K562 (cell line): ENCODE measurements around the gene OGDH. TPM values are rescaled to one million over a fixed set of nuclear protein-coding genes. Genes with fewer than 3 reads are reported as not detected.

Experiments
- CBFB ChIP-seq: sonication (generic); formaldehyde crosslinking; IDR thresholded peaks from 2 replicates; pipeline ENCODE4 v1.4.0; 2020; ENCODE audit warnings: mild to moderate bottlenecking, missing genetic modification reagents
- CXXC5 ChIP-seq: fragments of 250-450 bp; sonication (Bioruptor Pico); IDR thresholded peaks from 2 replicates; pipeline ENCODE4 v1.8.0; 2022; ENCODE audit warnings: inconsistent platforms, mild to moderate bottlenecking, moderate library complexity
- E2F3 ChIP-seq: fragments of 250-450 bp; sonication (Bioruptor Pico); IDR thresholded peaks from 2 replicates; pipeline ENCODE4 v1.4.0; 2020; ENCODE audit warnings: mild to moderate bottlenecking
- RNF2 ChIP-seq: sonication (generic); IDR thresholded peaks from 2 replicates; pipeline ENCODE4 v1.6.1; 2016
- SIN3B ChIP-seq: fragments of 450-650 bp; IDR thresholded peaks from 2 replicates; pipeline ENCODE4 v1.6.1; 2017; ENCODE audit warnings: low read depth, mild to moderate bottlenecking, moderate library complexity
- SREBF1 ChIP-seq: fragments of 150-350 bp; IDR thresholded peaks from 2 replicates; pipeline ENCODE4 v1.6.1; 2014; ENCODE audit warnings: antibody characterized with exemption, low read depth, low read length, borderline replicate concordance
- SRSF3 ChIP-seq: fragments of 200-400 bp; formaldehyde crosslinking; IDR thresholded peaks from 2 replicates; pipeline ENCODE4 v1.6.1; 2016; ENCODE audit warnings: mild to moderate bottlenecking, low read length, moderate library complexity; ENCODE audit not compliant: insufficient read depth
- ZBTB17 ChIP-seq: fragments of 450-650 bp; formaldehyde crosslinking; IDR thresholded peaks from 2 replicates; pipeline ENCODE4 v1.4.0; 2020; ENCODE audit warnings: mild to moderate bottlenecking
- ZFX ChIP-seq: sonication (generic); formaldehyde crosslinking; IDR thresholded peaks from 2 replicates; pipeline ENCODE4 v1.8.0; 2022; ENCODE audit warnings: mild to moderate bottlenecking, missing genetic modification reagents, moderate library complexity
- ZNF384 ChIP-seq: IDR thresholded peaks from 2 replicates; pipeline ENCODE4 v1.6.1; 2012; ENCODE audit warnings: low read depth, low read length, improper control_type of control experiment
- polyA plus RNA-seq, 8 experiments: library from polyadenylated mRNA; depleted of rRNA in 4 of 8; stranded (reverse) in 5 of 8; unstranded in 3 of 8; fragments of >200 nt; fragmentation: Nextera tagmentation in 2 of 8; fragmentation: Illumina TruSeq in 1 of 8; extraction: Ambion mirVana in 2 of 8; extraction: Trizol in 1 of 8; gene quantifications; 2 replicates each; pipeline versions ENCODE4 v1.2.1 to v1.2.3, GENCODE V29; 2011 to 2014; ENCODE audit warnings: inconsistent platforms in 1 of 8, missing spikeins in 1 of 8
- total RNA-seq, 7 experiments: library from RNA; depleted of rRNA in 6 of 7; stranded (reverse); fragments of >200 nt in 6 of 7; fragmentation: Illumina TruSeq in 2 of 7; extraction: Trizol in 2 of 7; gene quantifications; 2 replicates each; pipeline versions ENCODE4 v1.2.1 to v1.2.3, GENCODE V29; 2011 to 2021; ENCODE audit warnings: low replicate concordance in 1 of 7
- TF ChIP-seq, protein P1 (sequence below), 3 experiments: fragments of 200-800 bp in 1 of 3; fragments of 250-450 bp in 1 of 3; fragments of 450-650 bp in 1 of 3; sonication (Bioruptor Pico) in 1 of 3; sonication (Bioruptor generic) in 1 of 3; formaldehyde crosslinking in 1 of 3; IDR thresholded peaks; 2 replicates each; pipeline versions ENCODE4 v1.6.1 to v1.8.0; 2016 to 2022; ENCODE audit warnings: mild to moderate bottlenecking in 2 of 3, missing genetic modification characterization in 2 of 3, missing compliant biosample characterization in 1 of 3, moderate library complexity in 1 of 3
- TF ChIP-seq, protein P2 (sequence below), 2 experiments: IDR thresholded peaks; 2 replicates each; pipeline ENCODE4 v1.6.1; 2011; ENCODE audit warnings: borderline replicate concordance in 1 of 2, control low read depth in 1 of 2, low read depth in 1 of 2, low read length in 1 of 2, mild to moderate bottlenecking in 1 of 2, mixed read lengths in 1 of 2, moderate library complexity in 1 of 2; ENCODE audit not compliant: insufficient read depth in 1 of 2, insufficient read length in 1 of 2, poor library complexity in 1 of 2, severe bottlenecking in 1 of 2; ENCODE audit errors: extremely low read depth in 1 of 2
- TF ChIP-seq, protein P3 (sequence below): fragments of 450-650 bp; formaldehyde crosslinking; IDR thresholded peaks from 2 replicates; pipeline ENCODE4 v1.4.0; 2020; ENCODE audit warnings: mild to moderate bottlenecking, mixed read lengths

Gene OGDH
- total and polyA plus RNA-seq, 9 of the 15 experiments (the other 6 are each of a cell fraction or from before 2014, with no cell fraction given), result 3.1 to 80.3 (median 23.5) TPM

DNA sequence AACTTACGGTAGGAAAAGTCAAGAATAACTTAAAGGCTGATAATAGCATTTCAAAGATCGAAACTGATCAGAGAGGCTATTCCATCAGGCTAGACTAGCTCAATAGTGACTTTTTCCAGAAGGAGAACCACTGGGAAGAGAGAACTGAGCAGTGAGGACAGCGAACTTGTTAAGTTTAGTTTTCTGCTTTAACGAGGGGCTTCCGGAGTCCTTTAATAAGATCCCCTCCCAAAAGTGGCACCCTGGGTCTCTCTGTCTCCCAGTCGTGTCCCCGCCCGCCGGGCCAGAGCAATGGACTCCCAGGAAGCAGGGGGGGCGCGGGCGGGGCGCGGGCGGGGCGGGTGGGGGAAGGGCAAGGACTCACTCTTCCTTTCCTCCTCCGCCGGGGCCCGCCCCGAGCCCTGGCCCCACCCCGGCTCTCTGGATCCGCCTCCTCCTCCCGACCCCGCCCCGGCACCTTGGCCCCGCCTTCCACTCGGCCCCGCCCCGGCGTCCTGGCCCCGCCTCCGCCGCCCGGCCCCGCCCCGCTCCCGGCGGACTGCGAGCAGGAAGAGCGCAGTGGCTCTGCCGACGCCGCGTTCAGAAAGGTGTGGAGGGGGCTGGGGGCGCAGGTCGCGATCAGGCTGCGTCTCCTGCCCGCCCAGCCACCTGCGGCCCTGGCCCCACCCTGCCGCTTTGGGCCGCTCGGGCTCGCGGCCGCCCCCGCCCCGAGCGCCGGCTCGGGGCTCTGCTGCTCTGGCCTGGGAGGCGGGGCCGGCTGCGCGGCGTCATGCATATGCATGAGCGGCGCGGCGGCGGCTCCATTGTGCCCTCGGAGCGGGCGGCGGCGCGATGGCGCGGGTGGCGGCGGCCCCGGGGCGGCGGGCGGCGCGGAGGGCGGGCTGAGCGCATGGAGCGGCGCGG is 141.9 kb downstream of the OGDH start, which contains the start of gene ZMIZ2 (continued):
- TF ChIP-seq, protein P1, sequence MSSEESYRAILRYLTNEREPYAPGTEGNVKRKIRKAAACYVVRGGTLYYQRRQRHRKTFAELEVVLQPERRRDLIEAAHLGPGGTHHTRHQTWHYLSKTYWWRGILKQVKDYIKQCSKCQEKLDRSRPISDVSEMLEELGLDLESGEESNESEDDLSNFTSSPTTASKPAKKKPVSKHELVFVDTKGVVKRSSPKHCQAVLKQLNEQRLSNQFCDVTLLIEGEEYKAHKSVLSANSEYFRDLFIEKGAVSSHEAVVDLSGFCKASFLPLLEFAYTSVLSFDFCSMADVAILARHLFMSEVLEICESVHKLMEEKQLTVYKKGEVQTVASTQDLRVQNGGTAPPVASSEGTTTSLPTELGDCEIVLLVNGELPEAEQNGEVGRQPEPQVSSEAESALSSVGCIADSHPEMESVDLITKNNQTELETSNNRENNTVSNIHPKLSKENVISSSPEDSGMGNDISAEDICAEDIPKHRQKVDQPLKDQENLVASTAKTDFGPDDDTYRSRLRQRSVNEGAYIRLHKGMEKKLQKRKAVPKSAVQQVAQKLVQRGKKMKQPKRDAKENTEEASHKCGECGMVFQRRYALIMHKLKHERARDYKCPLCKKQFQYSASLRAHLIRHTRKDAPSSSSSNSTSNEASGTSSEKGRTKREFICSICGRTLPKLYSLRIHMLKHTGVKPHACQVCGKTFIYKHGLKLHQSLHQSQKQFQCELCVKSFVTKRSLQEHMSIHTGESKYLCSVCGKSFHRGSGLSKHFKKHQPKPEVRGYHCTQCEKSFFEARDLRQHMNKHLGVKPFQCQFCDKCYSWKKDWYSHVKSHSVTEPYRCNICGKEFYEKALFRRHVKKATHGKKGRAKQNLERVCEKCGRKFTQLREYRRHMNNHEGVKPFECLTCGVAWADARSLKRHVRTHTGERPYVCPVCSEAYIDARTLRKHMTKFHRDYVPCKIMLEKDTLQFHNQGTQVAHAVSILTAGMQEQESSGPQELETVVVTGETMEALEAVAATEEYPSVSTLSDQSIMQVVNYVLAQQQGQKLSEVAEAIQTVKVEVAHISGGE (CRISPR knock-in tag; IDR thresholded peaks at IDR 0.05), result peak in 1 of 3 experiments; percentile 69; a peak in 1 of 6 replicates
- TF ChIP-seq ZFX (CRISPR knock-in tag) (peak; percentile 69), RNF2 (peak; percentile 11; the same call in 1 of the 2 replicates), SIN3B (peak; percentile 71), ZBTB17 (CRISPR knock-in tag) (peak; percentile 100), ZNF384 (no peak), SREBF1 (no peak), E2F3 (CRISPR knock-in tag) (no peak), CBFB (CRISPR knock-in tag) (no peak), SRSF3 (no peak), CXXC5 (peak; percentile 90)
- TF ChIP-seq, protein P2, sequence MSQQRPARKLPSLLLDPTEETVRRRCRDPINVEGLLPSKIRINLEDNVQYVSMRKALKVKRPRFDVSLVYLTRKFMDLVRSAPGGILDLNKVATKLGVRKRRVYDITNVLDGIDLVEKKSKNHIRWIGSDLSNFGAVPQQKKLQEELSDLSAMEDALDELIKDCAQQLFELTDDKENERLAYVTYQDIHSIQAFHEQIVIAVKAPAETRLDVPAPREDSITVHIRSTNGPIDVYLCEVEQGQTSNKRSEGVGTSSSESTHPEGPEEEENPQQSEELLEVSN (IDR thresholded peaks at IDR 0.05; ENCODE audit: borderline replicate concordance in 1 of 2, extremely low read depth in 1 of 2, insufficient read depth in 1 of 2, insufficient read length in 1 of 2, low read depth in 1 of 2, low read length in 1 of 2, poor library complexity in 1 of 2, severe bottlenecking in 1 of 2), result peak in 1 of 2 experiments; percentile 39
- TF ChIP-seq, protein P3, sequence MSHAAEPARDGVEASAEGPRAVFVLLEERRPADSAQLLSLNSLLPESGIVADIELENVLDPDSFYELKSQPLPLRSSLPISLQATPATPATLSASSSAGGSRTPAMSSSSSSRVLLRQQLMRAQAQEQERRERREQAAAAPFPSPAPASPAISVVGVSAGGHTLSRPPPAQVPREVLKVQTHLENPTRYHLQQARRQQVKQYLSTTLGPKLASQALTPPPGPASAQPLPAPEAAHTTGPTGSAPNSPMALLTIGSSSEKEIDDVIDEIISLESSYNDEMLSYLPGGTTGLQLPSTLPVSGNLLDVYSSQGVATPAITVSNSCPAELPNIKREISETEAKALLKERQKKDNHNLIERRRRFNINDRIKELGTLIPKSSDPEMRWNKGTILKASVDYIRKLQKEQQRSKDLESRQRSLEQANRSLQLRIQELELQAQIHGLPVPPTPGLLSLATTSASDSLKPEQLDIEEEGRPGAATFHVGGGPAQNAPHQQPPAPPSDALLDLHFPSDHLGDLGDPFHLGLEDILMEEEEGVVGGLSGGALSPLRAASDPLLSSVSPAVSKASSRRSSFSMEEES (CRISPR knock-in tag), result no peak
